Mammary epithelial cell (primary cell): ENCODE measurements around the gene ZNF33A.

Source experiments
- CTCF ChIP-seq, 2 donors: IDR thresholded peaks in 1 of 2; conservative IDR thresholded peaks in 1 of 2; 2 replicates each; pipeline ENCODE4 v1.5.1; 2011 to 2012; ENCODE audit warnings: inconsistent platforms in 2 of 2, low read length in 2 of 2, mild to moderate bottlenecking in 2 of 2, control low read depth in 1 of 2, low read depth in 1 of 2; ENCODE audit not compliant: insufficient read depth in 1 of 2; ENCODE audit errors: extremely low read depth in 1 of 2
- EZH2 ChIP-seq: IDR thresholded peaks from 2 replicates; pipeline ENCODE4 v1.6.1; 2012; ENCODE audit warnings: low read length, inconsistent platforms, borderline replicate concordance

GRCh38 chr10:38050212-38050611 lies 39.7 kb downstream of the ZNF33A start:
- TF ChIP-seq CTCF (conservative IDR thresholded peaks at IDR 0.05 in 1 of 2, IDR thresholded peaks at IDR 0.05 in 1 of 2; ENCODE audit: extremely low read depth in 1 of 2, insufficient read depth in 1 of 2, low read depth in 1 of 2, low read length in 2 of 2), result no peak
- no peak for TF ChIP-seq EZH2
